Astrocyte (in vitro differentiated cells and primary cell): ENCODE measurements around the gene SLC10A4.

ENCODE experiments used
- EZH2 ChIP-seq: IDR thresholded peaks from 2 replicates; pipeline ENCODE4 v1.6.1; 2012; ENCODE audit warnings: mild to moderate bottlenecking, low read length, inconsistent platforms; ENCODE audit not compliant: insufficient read depth
- TF ChIP-seq, protein P1 (sequence below): IDR thresholded peaks from 2 replicates; pipeline ENCODE4 v1.5.1; 2011; ENCODE audit warnings: low read depth, mild to moderate bottlenecking, inconsistent platforms, low read length, moderate library complexity; ENCODE audit not compliant: insufficient read depth

DNA sequence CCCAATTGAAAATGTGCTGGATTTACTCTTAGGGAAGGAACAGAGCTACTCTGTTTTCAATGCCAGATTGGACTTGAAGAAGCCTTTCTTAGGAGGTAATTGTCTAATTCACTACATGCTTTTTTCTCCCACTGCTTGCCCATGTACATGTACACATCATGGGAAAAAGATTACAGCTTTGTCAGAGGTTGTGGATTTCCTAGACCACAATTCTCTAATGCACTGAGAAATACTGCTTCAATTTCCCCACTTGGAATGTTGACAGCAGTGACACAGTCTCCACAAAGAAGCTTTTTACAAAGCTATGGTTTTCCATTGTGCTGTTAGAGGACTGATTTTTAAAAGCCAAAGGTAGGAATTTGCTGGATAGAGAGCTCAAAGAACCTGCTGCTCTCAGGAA is 26.4 kb downstream of the SLC10A4 start:
- TF ChIP-seq, protein P1, sequence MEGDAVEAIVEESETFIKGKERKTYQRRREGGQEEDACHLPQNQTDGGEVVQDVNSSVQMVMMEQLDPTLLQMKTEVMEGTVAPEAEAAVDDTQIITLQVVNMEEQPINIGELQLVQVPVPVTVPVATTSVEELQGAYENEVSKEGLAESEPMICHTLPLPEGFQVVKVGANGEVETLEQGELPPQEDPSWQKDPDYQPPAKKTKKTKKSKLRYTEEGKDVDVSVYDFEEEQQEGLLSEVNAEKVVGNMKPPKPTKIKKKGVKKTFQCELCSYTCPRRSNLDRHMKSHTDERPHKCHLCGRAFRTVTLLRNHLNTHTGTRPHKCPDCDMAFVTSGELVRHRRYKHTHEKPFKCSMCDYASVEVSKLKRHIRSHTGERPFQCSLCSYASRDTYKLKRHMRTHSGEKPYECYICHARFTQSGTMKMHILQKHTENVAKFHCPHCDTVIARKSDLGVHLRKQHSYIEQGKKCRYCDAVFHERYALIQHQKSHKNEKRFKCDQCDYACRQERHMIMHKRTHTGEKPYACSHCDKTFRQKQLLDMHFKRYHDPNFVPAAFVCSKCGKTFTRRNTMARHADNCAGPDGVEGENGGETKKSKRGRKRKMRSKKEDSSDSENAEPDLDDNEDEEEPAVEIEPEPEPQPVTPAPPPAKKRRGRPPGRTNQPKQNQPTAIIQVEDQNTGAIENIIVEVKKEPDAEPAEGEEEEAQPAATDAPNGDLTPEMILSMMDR, result no peak
- TF ChIP-seq EZH2, result no peak
